Activated gamma-delta T cell treated with Interleukin-2 at 50 U/mL for 16 hours (primary cell): Measurements from ENCODE around the gene ACSF2.
"Not testable (repeated sequence)": the region's sequence is repeated elsewhere in the genome, so short reads cannot be mapped to it uniquely, and the experiment has no call there.

Source experiments
- DNase-seq: peaks from one replicate; pipeline ENCODE4 v3.0.0-alpha.2; 2020

The ACSF2 gene, protein sequence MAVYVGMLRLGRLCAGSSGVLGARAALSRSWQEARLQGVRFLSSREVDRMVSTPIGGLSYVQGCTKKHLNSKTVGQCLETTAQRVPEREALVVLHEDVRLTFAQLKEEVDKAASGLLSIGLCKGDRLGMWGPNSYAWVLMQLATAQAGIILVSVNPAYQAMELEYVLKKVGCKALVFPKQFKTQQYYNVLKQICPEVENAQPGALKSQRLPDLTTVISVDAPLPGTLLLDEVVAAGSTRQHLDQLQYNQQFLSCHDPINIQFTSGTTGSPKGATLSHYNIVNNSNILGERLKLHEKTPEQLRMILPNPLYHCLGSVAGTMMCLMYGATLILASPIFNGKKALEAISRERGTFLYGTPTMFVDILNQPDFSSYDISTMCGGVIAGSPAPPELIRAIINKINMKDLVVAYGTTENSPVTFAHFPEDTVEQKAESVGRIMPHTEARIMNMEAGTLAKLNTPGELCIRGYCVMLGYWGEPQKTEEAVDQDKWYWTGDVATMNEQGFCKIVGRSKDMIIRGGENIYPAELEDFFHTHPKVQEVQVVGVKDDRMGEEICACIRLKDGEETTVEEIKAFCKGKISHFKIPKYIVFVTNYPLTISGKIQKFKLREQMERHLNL

DNA sequence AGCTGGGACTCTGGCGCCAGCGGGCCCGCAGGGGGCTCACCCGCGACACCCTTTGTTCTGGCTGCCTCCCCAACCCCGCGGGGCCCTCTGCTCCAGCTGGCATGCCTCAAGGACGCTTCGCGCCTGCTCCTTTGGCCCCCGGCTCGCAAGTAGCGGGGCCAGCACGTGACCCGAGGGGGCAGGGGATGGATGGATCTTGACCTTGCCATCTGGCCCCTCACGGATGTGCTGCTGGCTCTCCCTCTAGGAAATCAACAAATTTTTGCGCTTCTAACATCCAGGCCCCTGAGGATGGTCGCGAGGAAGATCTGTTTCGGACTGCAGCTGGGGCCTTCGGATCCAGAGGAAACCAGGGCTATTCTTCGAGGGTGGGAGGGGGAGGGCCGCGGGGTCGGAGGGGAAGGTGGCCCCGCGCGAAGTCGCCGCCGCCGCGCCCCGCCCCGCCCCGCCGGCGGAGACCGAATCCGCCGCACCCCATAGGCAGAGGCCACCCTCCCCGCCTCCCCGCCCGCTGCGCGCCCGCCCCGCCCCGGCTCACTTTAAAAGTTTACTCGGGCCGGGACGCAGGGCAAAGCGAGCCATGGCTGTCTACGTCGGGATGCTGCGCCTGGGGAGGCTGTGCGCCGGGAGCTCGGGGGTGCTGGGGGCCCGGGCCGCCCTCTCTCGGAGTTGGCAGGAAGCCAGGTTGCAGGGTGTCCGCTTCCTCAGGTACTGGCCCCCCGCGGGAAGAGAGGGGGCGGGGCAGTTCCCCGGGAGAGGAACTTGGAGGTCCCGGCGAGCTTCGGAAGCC, at the start of gene ACSF2:
Gene ACSF2, plus strand, starts transcription at position 537 of the 790 bp plus-strand sequence. Its CDS starts 44 bp downstream, at position 581.
- peak; percentile 57 for DNase-seq

DNA sequence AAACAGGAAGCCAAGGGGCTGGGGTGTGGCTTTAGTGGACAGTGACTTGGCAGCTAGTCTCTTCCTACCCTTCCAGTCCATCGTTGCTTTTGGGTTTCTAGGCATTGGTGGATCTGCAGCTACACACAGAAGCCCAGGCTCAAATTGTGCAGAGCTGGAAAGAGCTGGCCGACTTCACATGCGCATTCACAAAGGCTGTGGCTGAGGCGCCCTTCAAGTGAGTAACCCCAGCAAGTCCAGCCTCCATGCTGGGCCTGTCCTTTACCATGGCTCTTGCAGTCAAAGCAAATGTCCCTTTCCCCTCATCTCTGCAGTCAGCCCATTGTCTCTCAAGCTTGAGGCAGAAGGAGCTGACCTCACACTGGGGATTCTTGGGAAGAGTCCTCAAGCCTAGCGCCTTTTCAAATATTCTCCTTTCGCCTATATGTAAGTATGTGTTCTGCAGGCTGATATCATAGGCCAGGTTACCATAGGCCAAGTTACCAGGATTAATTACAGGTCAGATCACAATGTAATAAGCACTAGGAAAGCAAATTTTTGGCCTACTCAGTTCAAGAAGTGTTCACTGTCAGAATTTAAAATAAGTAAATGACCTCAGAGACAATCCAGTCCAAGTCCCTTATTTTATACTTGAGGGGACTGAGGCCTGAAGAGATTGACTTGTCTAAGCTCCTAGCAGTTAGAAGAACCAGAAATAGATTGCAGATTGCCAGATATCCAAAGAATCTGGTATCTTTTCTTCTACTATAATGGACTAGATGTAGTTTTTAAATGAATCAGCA, 46.5 kb upstream of the ACSF2 start:
- DNase-seq, result no peak

DNA sequence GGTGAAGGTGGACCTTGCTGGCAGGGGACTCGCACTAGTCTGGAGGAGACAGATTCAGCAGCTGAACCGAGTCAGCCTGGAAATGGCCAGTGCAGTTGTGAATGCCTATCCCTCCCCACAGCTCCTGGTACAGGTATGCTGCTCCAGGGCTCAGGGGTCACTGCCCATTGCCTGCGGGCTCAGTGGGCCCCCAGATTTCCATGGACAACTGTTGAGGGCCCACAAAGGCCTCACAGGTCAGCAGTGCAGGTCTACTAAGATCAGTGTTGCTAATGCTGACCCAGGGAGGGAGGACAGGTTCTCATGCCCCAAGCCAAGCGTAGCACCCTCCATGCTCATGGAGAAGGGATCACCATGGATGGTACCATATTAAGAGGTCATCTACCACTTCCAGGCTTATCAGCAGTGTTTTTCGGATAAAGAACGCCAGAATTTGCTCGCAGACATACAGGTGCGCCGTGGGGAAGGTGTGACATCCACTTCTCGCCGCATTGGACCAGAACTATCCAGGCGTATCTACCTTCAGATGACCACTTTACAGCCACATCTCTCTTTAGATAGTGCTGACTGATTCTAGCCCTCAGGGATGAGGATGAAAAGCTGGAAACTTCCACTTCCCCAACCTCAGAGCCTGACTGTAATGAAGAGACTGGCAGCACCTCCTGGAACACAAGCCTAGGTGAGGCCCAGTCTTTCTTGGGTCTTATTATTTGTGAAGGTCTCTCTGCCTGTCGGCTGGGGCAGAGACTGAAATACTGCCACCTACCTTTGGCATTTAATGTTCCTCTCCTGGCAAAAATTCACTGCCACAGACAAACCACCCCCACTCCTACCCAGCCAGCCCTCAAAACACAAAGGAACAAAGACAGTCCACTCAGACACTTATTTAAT, 45.4 kb upstream of the ACSF2 start:
- no peak for DNase-seq

DNA sequence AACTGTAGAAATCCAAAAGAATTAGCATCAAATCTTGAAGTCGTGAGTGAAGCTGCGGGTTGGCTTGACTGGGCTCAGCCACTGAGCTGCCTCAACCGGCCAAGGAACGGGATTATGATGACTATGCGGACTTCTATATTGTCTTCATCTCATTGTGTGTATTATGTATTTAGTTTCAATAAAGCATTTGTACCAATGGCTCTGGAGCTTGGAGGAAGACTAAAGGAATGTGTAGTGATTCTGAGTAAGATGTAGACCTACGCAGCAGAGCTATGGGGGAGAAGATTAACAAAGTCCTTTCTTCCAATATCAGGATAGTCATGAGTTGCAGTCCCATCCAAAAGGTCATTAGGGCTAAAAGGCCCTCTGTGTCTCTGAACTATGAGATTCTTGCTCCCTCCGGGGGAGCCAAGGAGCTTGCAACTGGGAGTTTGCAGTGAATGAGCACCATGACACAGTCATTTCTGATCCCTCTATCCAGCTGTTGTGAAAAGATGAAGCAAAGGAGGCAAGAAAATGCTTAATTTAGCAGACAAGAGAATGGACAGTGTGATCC, 44.7 kb upstream of the ACSF2 start:
- DNase-seq, result no peak

DNA sequence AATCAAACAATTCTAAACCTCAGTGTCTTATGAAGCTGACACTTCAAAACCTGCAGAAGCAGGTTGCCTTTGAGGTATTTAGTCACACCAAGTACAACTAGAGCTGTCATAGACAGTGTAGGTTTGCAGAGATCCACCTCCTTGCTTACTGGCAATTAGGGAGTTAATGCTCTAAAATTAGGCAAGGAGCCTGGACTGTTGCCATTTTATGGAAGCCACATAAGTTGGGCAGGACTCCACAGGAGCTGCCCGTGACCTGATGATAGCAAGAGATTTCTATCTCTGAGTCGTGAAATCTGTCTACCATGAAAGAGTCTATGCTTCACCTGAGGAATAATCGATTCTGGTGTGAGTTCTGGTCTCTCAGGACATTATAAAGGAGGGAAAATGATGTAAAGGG, 44.1 kb upstream of the ACSF2 start:
- no peak for DNase-seq

DNA sequence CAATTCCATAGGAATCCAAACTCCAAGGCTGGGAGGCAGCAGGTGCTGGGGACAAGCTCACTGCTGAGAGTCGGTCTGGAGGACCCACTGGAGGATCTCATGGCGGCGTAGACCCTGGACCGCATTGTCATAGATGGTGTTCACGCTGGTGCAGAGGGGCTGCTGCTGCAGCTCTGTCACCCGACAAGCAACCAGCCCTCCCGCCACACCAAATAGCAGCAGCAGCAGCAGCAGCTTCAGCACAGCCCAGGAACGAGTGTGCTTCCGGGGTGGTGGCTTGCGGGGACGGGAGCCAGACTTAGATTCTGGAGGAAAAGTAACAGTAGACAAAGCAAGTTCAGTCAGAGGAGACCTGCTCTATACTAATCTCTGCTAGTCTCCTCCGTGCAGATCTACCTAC, 43.1 kb upstream of the ACSF2 start:
- no peak for DNase-seq

DNA sequence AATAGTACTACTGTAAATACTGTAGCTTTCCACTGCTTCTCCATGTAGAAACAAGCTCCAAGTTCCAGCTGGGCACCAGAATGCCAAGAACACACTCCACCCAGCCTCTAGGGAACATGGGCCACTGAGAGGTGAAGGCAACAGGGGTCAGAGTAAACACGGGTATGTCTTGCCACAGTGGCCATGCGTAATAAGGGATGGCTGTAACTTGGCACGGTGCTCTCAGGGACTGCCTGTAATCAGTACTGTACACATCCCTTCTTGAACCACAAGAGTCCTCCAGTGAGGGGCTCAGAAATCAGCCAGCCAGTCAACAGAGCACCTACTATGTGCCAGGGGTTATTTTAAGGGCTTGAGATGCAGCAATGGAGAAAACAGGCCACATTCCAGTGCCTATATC, 39.5 kb upstream of the ACSF2 start:
- DNase-seq, result no peak

DNA sequence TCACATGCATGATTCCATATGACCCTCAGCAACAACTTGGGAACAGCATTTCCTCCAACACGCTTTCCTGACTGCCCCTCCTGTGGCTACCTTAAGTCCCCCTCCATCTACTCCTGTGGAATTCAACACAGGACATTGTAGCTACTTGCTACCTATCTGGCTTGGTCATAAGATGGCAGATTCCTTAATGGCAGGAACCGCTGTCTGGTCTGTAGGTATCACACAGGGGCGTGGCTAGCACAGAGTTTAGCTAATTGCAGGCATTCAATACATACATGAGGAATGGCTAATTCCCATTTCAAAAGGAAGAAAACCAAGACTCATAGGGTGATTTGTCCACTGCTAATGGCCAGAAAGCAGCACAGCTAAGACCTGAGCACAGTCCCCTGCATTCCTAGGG, 37.3 kb upstream of the ACSF2 start:
- DNase-seq, result no peak

DNA sequence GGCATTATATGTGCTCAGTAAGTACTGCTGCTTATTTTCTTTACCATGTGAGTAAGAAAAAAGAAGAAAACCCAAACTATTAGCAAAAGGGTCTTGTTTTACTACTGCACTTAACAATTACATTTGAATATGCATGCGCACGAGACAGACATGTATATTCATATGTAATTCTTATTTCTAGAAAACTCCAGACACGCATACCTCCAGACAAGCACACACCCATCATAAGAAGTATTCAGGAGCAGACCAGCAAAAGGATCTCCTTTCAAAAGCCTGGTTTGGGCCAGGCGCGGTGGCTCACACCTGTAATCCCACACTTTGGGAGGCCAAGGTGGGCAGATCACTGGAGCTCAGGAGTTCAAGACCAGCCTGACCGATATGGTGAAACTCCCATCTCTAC, 36.5 kb upstream of the ACSF2 start:
- DNase-seq, result no peak

DNA sequence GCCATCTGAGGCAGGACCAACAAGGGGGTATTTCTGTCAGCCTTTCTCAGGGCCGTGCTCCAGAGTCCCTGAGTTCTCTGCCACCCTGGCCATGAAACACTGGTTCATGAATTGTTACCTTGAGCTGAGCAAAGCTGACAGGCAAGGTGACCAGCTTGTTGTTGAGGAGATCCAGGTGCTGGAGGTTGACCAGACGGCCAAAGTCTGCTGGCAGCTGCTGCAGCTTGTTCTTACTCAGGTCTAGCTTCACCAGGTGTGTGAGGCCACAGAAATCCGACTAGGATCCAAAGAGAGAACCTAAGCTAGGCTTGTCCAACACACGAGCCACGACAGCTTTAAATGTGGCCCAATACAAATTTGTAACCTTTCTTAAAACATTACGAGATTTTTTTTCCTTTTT, 33.4 kb upstream of the ACSF2 start:
- DNase-seq, result no peak

DNA sequence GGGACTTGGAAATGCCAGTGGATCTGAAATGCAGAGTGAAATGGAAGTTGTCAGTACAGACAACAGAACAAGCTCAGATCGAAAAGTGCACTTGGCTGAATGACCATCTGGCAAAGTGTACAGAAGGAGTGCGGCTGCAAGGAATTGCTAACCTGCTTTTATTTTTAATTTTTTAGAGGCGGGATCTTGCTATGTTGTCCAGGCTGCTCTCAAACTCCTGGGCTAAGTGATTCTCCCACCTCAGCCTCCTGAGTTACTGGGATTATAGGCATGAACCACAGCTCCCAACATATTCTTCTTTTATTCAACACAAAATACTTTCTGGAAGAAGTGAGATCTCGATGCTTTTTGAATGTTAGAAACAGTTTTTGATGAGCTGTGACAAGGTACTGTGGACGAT, 32.3 kb upstream of the ACSF2 start:
- DNase-seq, result no peak

DNA sequence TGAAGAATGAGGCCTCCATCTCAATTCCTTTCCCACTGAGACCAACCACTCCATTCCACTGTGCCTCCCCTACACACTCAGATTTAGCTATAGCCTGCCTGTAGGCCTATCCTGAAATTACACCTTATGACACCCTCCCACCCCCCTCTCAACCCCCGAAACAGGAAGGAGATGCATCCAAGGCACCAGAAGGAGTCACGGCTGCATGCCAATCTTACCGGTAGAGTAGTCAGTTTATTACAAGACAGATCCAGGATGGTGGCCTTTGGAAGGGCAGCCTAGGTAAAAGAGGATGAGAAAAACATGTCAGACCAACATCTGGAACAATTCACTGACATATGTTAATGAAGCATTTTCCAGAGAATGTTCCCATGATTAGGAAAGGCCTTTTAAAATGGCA, 31.3 kb upstream of the ACSF2 start:
- DNase-seq, result no peak

DNA sequence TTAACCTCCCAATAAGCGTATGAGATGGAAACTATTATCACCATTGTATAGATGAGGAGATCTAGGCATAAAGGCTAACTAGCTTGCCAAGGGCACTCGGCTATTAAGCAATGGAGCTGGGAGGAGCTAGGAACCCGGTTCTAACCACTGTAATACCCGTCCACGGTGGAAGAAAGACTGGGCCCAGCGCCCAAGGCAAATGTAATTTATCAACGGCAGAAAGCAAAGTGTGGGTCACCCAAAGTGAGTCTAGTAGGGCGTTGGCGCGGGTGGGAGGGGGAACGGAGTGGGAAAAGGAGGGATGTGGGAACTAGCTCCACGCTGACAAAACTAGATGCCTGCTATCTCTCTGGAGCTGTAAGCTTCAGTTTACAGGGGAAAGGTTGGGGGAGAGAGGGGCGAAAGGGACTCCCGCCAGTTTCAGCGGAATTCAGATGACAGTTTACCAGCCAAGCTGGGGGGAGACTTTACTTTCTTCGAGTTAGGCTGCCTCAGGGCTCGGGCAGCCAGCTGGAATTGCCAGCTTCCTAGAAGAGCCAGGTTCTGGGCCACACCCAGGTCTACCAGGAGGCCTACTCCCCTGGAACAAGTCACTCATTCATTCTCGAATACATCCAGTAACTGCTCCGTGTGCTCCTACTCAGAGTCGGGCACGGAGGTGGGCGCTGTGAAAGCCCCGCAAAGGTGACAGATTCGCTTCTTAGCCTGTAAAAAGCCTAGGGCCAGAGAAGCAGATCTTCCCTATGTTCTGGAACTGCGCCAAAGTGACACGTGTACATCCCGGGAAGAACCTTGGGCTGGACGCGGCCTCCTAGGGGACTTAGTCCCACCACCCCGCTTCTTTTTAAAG, 29.5 kb upstream of the ACSF2 start:
- DNase-seq, result no peak

DNA sequence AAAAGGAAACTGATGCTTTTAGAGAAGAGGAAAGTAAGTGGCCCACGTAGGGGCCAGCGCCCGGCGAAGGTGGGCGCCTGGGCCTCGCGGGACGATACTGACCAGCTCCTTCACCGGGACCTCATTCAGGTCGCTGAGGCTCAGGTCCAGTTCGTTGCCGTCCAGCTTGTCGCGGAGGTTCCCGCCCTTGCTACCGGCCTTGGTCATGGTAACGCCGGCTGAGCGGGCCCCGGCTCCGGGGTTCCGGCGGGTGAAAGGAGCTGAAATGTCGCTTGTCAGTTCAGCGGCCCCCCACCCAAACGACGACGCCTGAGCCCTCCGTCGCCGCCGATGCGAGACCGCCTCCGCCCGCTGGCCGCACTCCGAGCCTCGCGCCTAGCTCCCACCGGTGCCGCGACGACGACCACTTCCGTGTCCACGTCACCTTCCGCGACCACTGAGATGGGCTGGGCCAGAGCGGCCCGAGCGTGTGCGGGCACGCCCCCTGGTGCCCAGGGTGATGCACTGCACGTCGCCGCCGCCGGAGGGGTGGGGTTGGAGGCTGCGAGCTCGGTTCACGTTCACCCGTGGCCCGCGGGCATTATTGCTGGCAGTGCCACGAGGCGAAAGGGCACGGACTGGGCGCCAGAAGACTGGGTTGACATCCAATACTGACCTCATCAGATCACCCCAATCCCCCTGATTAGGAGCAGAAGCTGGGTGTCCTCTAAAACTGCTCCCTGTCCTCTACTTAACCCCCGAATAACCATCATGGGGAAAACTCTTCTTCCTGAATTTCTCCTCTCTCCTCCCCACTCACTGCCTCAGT, 28.7 kb upstream of the ACSF2 start, which contains the start of gene LRRC59:
Gene LRRC59, minus strand, starts transcription at position 413 of the 808 bp plus-strand sequence. Its CDS starts 206 bp downstream, at position 207.
- peak; percentile 94 for DNase-seq

DNA sequence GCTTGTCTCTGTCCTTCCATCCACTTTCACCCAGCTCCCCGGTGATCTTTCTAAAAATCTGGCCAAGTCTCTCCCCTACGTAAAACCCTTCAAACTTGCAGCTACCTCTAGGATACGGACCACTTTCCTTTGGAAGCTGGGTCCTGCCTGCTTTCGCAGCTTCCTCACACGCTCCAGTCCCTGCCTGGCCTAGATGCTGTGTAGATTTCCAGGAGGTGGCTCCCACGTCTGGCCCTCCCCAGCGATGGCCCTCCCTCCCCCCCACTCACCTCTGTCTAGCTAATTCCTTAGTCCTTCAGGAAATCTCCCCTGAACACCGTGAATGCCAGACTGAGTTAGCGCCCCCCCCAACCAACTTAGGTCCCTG, 28.1 kb upstream of the ACSF2 start:
- no peak for DNase-seq

DNA sequence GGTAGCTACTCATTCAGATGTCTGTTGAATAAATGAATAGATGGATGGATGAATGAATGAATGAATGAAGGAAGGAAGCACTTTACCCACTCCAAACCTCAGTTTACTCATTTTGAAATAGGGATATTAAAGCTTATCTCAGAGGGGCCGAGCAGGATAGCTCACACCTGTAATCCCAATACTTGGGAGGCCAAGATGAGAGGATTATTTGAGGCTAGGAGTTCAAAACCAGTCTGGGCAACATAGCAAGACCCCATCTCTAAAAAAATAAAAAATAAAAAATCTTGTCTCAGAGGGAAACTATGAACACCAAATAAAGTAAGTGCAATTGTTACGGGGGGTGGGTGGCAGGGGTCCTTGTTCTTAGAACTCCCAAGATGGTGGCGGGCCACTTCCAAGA, 27.3 kb upstream of the ACSF2 start:
- DNase-seq, result not testable (repeated sequence)

DNA sequence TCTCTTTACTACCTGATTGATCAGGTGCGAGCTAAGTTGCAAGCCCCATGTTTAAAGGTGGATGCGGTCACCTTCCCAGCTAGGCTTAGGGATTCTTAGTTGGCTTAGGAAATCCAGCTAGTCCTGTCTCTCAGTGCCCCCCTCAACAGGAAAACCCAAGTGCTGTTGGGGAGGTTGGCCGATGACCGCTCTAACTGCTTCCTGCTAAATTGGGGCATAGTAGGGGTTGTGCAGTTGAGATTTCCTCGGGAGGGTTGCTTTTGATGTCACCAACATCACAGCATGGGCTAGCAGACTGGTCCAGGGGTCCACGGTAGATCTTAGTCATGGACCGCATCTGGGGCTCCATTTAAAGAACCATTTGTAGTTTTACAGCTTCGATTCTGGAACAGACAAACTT, 26.4 kb upstream of the ACSF2 start:
- not testable (repeated sequence) for DNase-seq

DNA sequence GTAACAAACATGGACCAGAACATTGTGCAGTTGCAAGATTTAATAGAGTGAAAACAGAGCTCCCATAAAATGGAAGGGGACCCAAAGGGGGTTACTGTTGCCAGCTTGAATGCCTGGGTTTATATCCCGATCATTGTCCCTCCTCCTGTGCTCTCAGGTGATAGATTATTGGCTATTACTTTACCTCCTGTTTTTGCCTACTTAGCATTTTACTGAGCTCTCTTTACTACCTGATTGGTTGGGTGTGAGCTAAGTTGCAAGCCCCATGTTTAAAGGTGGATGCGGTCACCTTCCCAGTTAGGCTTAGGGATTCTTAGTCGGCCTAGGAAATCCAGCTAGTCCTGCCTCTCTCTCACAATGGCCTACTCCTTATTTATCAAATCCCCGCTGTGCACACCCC, 20.7 kb upstream of the ACSF2 start:
- DNase-seq, result not testable (repeated sequence)

DNA sequence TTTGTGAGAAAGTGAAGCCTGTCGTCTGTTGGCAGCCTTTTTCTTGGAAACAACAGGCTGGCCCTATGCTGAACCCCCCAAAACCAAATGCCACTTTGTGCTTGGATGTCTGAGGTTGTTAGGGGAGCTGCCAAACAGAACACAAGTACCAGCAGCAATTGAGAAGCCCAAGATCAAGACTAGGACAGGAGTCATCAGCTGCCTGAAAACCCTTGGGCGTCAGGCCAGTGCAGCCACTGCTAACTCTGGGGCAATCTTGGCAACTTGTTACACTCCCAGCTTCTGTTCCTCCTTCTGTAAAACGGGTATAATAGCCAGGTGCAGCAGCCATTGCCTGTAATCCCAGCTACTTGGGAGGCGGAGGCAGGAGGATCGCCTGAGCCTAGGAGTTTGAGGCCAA, 19.4 kb upstream of the ACSF2 start:
- DNase-seq, result no peak

DNA sequence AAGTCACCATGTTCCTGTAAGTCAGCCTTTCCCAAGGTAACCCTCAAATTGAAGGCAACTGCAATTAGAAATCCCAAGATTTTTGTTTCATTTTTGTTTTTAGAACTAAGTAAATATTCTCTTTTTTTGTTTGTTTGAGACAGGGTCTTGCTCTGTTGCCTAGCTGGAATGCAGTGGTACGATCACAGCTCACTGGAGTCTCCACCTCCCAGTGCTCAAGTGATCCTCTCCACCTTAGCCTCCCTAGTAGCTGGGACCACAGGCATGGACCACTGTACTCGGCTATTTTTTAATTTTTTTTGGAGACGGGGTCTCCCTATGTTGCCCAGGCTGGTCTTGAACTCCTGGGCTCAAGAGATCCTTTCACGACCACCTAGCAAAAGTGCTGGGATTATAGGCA, 18.1 kb upstream of the ACSF2 start:
- DNase-seq, result no peak
